T-helper 17 cell (primary cell): ENCODE measurements around the gene FANCD2. TPM values are rescaled to one million over a fixed set of nuclear protein-coding genes. Genes with fewer than 3 reads are reported as not detected.
A peak's percentile ranks its signal among the peaks of the same experiment; 100 is the strongest.
"Not testable (repeated sequence)": the region's sequence is repeated elsewhere in the genome, so short reads cannot be mapped to it uniquely, and the experiment has no call there.

Source experiments
- ATAC-seq: fragments of 150-1000 bp; cut with Tn5 transposase; 2 replicates; pipeline ENCODE4 v1.10.0; 2021; ENCODE audit warnings: mild to moderate bottlenecking, moderate library complexity
- DNase-seq, 3 donors: peaks; one replicate each; pipeline versions ENCODE4 v3.0.0 to v3.0.0-alpha.2; 2020 to 2021
- H3K9me3 ChIP-seq: one replicate; pipeline ENCODE4 v1.7.0; 2013; ENCODE audit warnings: low read length, mild to moderate bottlenecking; ENCODE audit not compliant: control insufficient read depth, poor library complexity, severe bottlenecking
- H3K27ac Mint-ChIP-seq: one replicate; pipeline ENCODE4 v1.8.0; 2022; ENCODE audit warnings: mild to moderate bottlenecking, moderate library complexity, mixed read lengths
- H3K27me3 Mint-ChIP-seq: one replicate; pipeline ENCODE4 v1.8.0; 2022; ENCODE audit warnings: mixed read lengths
- H3K36me3 Mint-ChIP-seq: one replicate; pipeline ENCODE4 v1.8.0; 2022; ENCODE audit warnings: low read depth, mixed read lengths
- H3K4me1 Mint-ChIP-seq: one replicate; pipeline ENCODE4 v1.8.0; 2022; ENCODE audit warnings: mild to moderate bottlenecking, mixed read lengths
- H3K4me3 Mint-ChIP-seq: one replicate; pipeline ENCODE4 v1.8.0; 2022; ENCODE audit warnings: mild to moderate bottlenecking, moderate library complexity, mixed read lengths
- total RNA-seq, 4 donors: library from RNA in 2 of 4; stranded (reverse) in 2 of 4; gene quantifications; one replicate each; pipeline ENCODE4 v1.2.3 and lab custom pipeline; 2022 to 2026

Gene FANCD2
- total RNA-seq, 2 donors from 2014 or later: 16.6 to 20.0 TPM

DNA sequence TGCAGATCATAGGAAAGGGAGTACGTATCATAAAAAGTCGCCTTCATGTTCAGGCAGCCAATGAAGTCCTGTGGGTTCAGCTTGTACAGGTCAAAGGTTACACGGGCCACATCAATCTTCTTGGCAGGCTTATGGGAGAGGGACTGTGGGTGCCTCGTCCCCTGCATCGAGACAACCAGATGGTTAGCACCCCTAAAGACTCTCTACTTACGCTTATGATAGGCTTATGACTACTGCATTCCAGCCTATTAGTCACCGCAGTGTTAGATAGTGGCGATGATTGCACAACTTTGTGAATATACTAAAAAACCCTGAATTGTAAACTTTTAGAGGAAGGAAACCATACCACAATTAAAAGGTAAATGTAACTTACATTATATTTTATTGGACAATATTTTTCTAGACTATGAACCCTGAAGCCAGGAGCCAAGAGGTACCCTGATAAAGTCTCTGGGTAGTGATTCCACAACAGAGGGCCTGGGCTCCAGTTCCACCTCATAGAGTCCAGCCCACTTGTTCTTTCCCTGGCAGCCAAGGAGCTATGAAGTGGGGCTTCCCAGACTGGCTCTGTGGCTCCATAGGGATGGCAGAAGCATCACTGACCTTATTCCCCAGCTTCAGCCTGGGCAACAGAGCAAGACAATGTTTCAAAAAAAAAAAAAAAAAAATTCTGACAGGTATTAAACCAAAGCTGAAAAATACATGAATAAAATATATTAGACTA is 2.5 kb upstream of the FANCD2 start:
- Mint-ChIP-seq H3K27ac (peak overlapping the region; percentile 41), H3K36me3 (peaks cover 13% of the 10 kb centered on the region), H3K4me1 (peaks cover 7% of the 10 kb centered on the region), H3K27me3 (no peaks in the 10 kb centered on the region), H3K4me3 (no peak overlapping the region)
- DNase-seq: no peak
- H3K9me3 ChIP-seq: no peaks in the 10 kb centered on the region
- no peak for ATAC-seq

DNA sequence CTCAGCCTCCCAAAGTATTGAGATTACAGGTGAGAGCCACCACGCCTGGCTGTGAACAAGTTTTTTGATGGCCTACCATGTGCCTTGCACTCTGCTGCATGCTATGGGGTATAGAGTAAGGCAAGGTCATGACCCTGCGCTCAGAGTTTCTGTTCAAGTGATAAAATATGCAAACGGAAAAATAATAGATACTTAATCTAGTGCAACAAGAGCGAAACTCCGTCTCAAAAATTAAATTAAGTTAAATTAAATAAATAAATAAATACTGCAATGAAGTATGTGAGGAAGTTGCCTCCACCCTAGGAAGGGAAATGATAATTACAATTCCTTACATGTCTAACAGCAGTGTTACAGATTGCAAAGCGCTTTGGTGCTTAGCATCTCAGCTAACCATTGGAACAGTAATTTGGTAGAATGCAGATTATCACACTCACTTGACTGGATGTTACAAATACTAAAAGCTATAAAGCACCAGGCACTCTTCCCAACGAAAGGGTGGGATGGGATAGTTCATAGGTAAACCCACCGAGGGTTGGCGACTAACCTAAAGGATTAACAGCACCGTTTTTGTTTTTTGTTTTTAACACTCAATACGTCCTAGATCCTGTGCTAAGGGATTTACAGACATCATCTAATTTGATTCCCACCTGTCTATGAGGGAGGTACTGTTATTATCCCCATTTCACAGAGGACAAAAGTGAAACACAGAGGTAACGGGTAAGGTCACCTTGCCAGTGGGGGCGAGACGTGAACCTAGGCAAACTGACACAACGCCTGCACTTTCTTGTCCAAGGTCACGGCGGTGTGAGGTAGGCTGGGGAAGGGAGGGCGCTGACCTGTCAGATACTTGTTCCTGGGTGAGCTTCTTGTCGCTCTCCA is 793 bp upstream of the FANCD2 start:
- DNase-seq (no peak), ATAC-seq (no peak)
- Mint-ChIP-seq H3K4me1 (peaks cover 9% of the 10 kb centered on the region), H3K36me3 (peaks cover 10% of the 10 kb centered on the region), H3K27me3 (no peaks in the 10 kb centered on the region), H3K4me3 (peak overlapping the region; percentile 93), H3K27ac (peak overlapping the region; percentile 95)
- H3K9me3 ChIP-seq: no peaks in the 10 kb centered on the region

DNA sequence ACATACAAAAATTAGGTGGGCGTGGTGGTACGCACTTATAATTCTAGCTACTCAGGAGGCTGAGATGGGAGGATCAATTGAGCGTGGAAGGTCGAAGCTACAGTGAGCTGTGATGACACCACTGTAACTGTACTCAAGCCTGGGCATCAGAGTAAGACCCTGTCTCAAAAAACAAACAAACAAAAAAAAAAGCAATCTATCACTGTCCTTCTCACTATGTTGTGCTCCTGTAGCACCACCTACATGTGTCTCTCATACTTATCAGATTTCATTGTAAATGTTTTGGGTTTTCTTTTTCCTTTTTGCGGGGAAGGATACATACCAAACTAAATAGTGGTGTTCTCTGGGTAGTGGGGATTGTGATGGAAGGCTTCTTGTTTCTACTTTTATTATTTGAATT is 14.8 kb downstream of the FANCD2 start:
- no peaks in the 10 kb centered on the region for H3K9me3 ChIP-seq
- no peaks in the 10 kb centered on the region for H3K4me1 Mint-ChIP-seq
- no peak for ATAC-seq
- no peak overlapping the region for H3K27ac Mint-ChIP-seq
- DNase-seq: no peak
- no peaks in the 10 kb centered on the region for H3K27me3 Mint-ChIP-seq
- H3K4me3 Mint-ChIP-seq: no peak overlapping the region
- peaks cover 5% of the 10 kb centered on the region for H3K36me3 Mint-ChIP-seq

DNA sequence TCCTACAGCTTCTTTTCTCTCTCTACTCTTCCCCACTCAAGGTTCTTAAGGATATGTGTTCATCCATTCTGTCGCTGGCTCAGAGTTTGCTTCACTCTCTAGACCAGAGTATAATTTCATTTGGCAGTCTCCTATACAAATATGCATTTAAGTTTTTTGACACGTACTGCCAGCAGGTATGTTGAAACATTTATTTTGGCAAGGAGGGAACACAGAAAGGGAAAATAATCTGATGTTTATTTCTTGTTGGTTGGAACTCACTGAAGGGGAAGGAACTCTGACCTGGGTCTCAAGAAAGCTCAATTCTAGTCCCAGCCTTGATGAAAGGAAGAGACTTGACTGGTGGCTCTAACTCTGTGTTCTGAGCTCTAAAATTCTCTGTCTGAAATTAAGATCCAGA is 21.6 kb downstream of the FANCD2 start:
- Mint-ChIP-seq H3K4me3 (no peak overlapping the region), H3K27me3 (no peaks in the 10 kb centered on the region), H3K36me3 (peaks cover 5% of the 10 kb centered on the region), H3K27ac (no peak overlapping the region), H3K4me1 (peaks cover 2% of the 10 kb centered on the region)
- no peaks in the 10 kb centered on the region for H3K9me3 ChIP-seq
- ATAC-seq (no peak), DNase-seq (no peak)

DNA sequence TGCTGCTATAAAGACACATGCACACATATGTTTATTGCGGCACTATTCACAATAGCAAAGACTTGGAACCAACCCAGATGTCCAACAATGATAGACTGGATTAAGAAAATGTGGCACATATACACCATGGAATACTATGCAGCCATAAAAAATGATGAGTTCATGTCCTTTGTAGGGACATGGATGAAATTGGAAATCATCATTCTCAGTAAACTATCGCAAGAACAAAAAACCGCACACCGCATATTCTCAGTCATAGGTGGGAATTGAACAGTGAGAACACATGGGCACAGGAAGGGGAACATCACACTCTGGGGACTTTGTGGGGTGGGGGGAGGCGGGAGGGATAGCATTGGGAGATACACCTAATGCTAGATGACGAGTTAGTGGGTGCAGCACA is 26.8 kb downstream of the FANCD2 start:
- H3K36me3 Mint-ChIP-seq, H3K27ac Mint-ChIP-seq, H3K4me1 Mint-ChIP-seq, H3K4me3 Mint-ChIP-seq, DNase-seq, H3K27me3 Mint-ChIP-seq, ATAC-seq, H3K9me3 ChIP-seq: not testable (repeated sequence)

DNA sequence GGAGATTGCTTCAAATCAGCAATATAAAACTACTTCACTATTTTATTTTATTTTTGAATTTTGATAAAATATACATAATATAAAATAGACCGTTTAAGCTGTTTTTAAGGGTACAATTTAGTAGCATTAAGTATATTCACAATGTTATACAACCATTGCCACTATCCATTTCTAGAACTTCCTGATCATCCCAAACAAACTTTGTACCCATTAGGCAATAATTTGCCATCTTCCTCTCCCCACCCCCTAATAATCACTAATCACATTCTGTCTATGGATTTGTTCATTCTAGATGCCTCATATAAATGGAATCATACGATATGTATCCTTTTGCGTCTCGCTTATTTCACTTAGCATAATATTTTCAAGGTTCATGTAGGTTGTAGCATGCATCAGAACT is 28.9 kb downstream of the FANCD2 start:
- DNase-seq (no peak), ATAC-seq (no peak)
- no peak overlapping the region for H3K4me3 Mint-ChIP-seq
- H3K4me1 Mint-ChIP-seq: no peaks in the 10 kb centered on the region
- H3K36me3 Mint-ChIP-seq: peaks cover 5% of the 10 kb centered on the region
- no peaks in the 10 kb centered on the region for H3K9me3 ChIP-seq
- H3K27me3 Mint-ChIP-seq: no peaks in the 10 kb centered on the region
- H3K27ac Mint-ChIP-seq: no peak overlapping the region

DNA sequence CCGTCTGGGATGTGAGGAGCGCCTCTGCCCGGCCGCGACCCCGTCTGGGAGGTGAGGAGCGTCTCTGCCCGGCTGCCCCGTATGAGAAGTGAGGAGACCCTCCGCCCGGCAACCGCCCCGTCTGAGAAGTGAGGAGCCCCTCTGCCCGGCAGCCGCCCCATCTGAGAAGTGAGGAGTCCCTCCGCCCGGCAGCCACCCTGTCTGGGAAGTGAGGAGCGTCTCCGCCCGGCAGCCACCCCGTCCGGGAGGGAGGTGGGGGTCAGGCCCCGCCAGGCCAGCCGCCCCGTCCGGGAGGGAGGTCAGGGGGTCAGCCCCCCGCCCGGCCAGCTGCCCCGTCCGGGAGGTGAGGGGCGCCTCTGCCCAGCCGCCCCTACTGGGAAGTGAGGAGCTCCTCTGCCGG is 43.8 kb downstream of the FANCD2 start:
- not testable (repeated sequence) for ATAC-seq, H3K36me3 Mint-ChIP-seq, H3K4me1 Mint-ChIP-seq, H3K27ac Mint-ChIP-seq, H3K4me3 Mint-ChIP-seq, DNase-seq, H3K9me3 ChIP-seq, H3K27me3 Mint-ChIP-seq

DNA sequence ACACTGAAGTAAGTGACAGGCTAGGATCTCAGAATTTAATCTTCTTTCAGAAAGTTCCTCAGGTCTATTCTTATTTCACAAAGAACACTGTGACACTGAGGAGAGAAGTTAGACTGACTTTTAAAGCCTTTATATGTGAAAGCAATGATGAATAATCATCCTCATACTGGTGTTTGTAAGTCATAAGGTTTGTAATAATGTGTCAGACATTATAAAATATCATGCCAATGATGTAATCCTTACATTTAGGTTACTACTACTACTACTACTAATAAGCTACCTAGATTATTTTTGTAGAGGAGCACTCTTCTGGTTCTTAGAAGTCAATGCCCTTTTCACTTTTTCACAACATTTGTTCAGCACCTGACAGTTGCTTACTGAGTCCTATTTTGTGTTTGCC is 48.4 kb downstream of the FANCD2 start:
- DNase-seq (no peak), ATAC-seq (no peak)
- H3K36me3 Mint-ChIP-seq: no peaks in the 10 kb centered on the region
- H3K4me1 Mint-ChIP-seq: no peaks in the 10 kb centered on the region
- H3K4me3 Mint-ChIP-seq: no peak overlapping the region
- no peaks in the 10 kb centered on the region for H3K27me3 Mint-ChIP-seq
- H3K27ac Mint-ChIP-seq: no peak overlapping the region
- no peaks in the 10 kb centered on the region for H3K9me3 ChIP-seq

DNA sequence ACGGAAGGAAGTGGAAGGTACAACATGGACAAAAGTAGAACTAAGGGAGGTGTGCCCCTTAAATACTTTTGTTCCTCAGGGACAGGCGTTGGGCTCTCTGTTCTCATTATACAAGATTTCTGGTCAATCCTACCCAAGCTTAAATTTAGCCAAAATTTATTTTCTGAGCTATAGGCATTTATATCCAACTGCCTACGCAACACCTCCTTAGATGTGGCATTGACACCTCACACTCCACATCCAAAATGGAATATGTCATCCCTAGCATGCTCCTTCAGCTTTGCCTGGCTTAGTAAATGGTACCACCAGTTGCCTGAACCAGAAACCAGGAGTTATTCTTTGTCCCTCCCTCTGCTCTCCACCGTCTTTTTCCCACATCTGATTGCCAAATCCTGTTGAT is 55.6 kb downstream of the FANCD2 start:
- H3K27ac Mint-ChIP-seq: no peak overlapping the region
- ATAC-seq (no peak), DNase-seq (no peak)
- H3K9me3 ChIP-seq: no peaks in the 10 kb centered on the region
- no peaks in the 10 kb centered on the region for H3K4me1 Mint-ChIP-seq
- H3K27me3 Mint-ChIP-seq: no peaks in the 10 kb centered on the region
- H3K36me3 Mint-ChIP-seq: peaks cover 12% of the 10 kb centered on the region
- H3K4me3 Mint-ChIP-seq: no peak overlapping the region

DNA sequence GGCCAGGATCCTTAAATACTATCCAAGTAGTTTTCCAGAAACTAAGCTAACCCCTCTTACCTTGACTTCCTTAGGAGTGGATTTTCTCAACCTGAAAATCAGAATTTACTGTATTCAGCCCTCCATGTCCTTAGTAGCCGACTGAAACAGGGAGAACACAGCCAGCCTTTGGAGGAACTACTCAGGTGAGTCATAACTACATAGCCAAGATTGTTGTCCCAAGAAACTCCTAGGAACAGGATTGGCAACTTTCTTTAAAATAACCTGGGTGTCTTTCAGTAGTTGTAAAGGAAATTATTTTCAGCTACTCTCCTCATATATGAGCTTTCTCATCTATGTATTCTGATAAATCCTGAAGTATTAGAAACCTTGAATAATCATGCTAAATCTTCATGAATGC is 59.5 kb downstream of the FANCD2 start:
- Mint-ChIP-seq H3K27ac (no peak overlapping the region), H3K27me3 (no peaks in the 10 kb centered on the region), H3K4me1 (no peaks in the 10 kb centered on the region), H3K4me3 (no peak overlapping the region), H3K36me3 (peaks cover 12% of the 10 kb centered on the region)
- DNase-seq (no peak), ATAC-seq (no peak)
- H3K9me3 ChIP-seq: no peaks in the 10 kb centered on the region

DNA sequence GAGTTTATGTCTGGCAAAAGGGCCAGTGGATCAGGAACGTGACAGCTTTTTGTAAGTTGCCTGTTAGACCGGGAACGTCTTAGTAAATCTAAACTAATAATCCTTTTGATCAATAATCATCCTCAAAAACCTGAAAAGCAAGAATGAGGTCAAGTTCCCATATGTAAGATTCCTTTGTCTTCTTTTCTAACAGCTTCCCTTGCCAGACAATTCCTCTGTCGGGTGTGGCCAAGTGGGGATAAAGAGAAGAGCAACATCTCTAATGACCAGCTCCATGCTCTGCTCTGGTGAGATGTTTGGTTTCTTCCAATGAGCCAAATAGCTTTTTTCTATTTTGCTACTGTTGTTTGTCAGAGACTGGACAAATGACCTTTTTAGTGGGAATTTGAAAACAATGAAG is 62.0 kb downstream of the FANCD2 start:
- peaks cover 3% of the 10 kb centered on the region for H3K4me1 Mint-ChIP-seq
- peaks cover 5% of the 10 kb centered on the region for H3K36me3 Mint-ChIP-seq
- no peaks in the 10 kb centered on the region for H3K27me3 Mint-ChIP-seq
- no peak for ATAC-seq
- no peak overlapping the region for H3K4me3 Mint-ChIP-seq
- H3K9me3 ChIP-seq: no peaks in the 10 kb centered on the region
- H3K27ac Mint-ChIP-seq: no peak overlapping the region
- no peak for DNase-seq

DNA sequence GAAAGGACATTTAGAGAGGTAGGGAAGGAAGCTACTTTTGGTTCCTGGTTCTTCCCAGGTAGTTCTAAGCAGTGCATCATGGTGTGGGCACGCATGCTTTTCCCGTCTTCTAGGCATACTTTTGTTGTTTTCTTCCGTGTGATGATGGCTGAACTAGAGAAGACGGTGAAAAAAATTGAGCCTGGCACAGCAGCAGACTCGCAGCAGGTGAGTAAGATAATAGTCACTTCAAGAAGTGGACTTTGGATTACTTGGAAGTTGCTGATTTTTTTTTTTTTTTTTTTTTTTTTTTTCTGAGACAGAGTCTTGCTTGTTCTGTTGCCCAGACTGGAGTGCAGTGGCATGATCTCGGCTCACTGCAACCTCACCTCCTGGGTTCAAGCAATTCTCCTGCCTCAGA is 63.9 kb downstream of the FANCD2 start:
- Mint-ChIP-seq H3K4me3 (no peak overlapping the region), H3K36me3 (peaks cover 3% of the 10 kb centered on the region)

DNA sequence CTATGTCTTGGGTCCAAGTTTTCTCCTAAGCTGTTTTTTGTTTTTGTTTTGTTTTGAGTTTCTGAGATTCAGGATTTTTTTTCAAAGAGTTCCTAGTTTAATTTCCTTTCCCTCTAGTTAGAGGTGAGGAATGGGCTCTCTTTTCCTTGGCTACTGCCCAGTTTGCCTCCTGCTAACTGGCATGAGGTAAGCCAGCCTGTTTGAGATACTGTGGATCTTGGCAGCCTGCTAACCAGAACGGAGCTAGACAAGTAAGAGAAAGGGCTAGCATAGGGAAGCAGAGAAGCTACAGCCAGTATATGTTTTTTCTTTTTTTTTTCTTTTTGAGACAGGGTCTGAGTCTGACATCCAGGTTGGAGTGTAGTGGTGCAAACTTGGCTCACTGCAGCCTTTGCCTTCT is 64.5 kb downstream of the FANCD2 start:
- not testable (repeated sequence) for H3K9me3 ChIP-seq, H3K36me3 Mint-ChIP-seq, H3K27ac Mint-ChIP-seq, H3K4me1 Mint-ChIP-seq, H3K27me3 Mint-ChIP-seq, H3K4me3 Mint-ChIP-seq, DNase-seq, ATAC-seq

More for the DNA sequence above, 63.9 kb downstream of the FANCD2 start:
- Mint-ChIP-seq H3K4me1 (peaks cover 3% of the 10 kb centered on the region), H3K27ac (no peak overlapping the region), H3K27me3 (no peaks in the 10 kb centered on the region)
- ATAC-seq (no peak), DNase-seq (no peak)
- no peaks in the 10 kb centered on the region for H3K9me3 ChIP-seq

DNA sequence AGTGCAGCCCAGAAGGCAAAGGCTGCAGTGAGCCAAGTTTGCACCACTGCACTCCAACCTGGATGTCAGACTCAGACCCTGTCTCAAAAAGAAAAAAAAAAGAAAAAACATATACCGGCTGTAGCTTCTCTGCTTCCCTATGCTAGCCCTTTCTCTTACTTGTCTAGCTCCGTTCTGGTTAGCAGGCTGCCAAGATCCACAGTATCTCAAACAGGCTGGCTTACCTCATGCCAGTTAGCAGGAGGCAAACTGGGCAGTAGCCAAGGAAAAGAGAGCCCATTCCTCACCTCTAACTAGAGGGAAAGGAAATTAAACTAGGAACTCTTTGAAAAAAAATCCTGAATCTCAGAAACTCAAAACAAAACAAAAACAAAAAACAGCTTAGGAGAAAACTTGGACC is 65.2 kb downstream of the FANCD2 start:
- not testable (repeated sequence) for H3K4me3 Mint-ChIP-seq, H3K4me1 Mint-ChIP-seq, H3K9me3 ChIP-seq, H3K36me3 Mint-ChIP-seq, H3K27me3 Mint-ChIP-seq, ATAC-seq, H3K27ac Mint-ChIP-seq, DNase-seq
